Transverse colon (tissue), 4 donors: ENCODE data around the gene PGS1.

Experiments used
- POLR2A ChIP-seq: fragments of 450-650 bp; IDR thresholded peaks from one replicate; pipeline ENCODE4 v1.6.1; 2016; ENCODE audit warnings: antibody characterized with exemption, mild to moderate bottlenecking, moderate library complexity
- POLR2AphosphoS5 ChIP-seq, 3 donors: sonication (generic); formaldehyde crosslinking; IDR thresholded peaks; one replicate each; pipeline ENCODE4 v1.6.1; 2016; ENCODE audit warnings: antibody characterized with exemption in 3 of 3
- TF ChIP-seq, protein P1 (sequence below), 5 experiments: fragments of 200-600 bp in 3 of 5; fragments of 450-650 bp in 2 of 5; sonication (generic) in 3 of 5; IDR thresholded peaks; 1 replicate in 2 of 5; 2 replicates in 3 of 5; pipeline ENCODE4 v1.5.1; 2016 to 2017; ENCODE audit warnings: antibody characterized with exemption in 5 of 5, inconsistent platforms in 3 of 5, mild to moderate bottlenecking in 2 of 5, moderate library complexity in 1 of 5

DNA sequence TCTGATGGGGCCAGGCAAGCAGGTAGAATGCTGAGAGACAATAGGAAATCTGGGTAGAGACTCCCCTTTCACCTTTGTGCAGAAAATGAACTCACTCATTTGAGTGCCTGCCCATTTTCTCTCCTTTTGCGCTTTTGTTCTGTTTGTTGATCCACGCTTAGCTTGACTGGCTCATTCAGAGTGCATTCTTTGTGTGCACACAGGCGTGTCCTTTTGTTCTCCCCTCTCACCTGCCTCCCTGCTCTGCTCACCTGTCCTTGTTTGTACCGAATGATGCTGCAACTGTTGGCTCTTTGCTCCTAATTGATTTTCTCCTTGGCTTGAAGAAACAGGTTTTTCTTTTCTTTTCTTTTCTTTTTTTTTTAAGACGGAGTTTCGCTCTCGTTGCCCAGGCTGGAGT is 15.8 kb downstream of the PGS1 start:
- TF ChIP-seq POLR2A (no peak), POLR2AphosphoS5 (IDR thresholded peaks at IDR 0.05) (no peak)
- TF ChIP-seq, protein P1, sequence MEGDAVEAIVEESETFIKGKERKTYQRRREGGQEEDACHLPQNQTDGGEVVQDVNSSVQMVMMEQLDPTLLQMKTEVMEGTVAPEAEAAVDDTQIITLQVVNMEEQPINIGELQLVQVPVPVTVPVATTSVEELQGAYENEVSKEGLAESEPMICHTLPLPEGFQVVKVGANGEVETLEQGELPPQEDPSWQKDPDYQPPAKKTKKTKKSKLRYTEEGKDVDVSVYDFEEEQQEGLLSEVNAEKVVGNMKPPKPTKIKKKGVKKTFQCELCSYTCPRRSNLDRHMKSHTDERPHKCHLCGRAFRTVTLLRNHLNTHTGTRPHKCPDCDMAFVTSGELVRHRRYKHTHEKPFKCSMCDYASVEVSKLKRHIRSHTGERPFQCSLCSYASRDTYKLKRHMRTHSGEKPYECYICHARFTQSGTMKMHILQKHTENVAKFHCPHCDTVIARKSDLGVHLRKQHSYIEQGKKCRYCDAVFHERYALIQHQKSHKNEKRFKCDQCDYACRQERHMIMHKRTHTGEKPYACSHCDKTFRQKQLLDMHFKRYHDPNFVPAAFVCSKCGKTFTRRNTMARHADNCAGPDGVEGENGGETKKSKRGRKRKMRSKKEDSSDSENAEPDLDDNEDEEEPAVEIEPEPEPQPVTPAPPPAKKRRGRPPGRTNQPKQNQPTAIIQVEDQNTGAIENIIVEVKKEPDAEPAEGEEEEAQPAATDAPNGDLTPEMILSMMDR (IDR thresholded peaks at IDR 0.05): no peak
